ENCODE measurements around the gene ENTPD8. TPM values are rescaled to one million over a fixed set of nuclear protein-coding genes. Genes with fewer than 3 reads are reported as not detected.
A peak's percentile ranks its signal among the peaks of the same experiment; 100 is the strongest.

Gene ENTPD8
- total RNA-seq, 1 donor: under 0.01 TPM

- H3K4me3 ChIP-seq (ENCODE audit: low read depth, low read length): no peak overlapping the region
- TF ChIP-seq CTCF (IDR thresholded peaks at IDR 0.05; ENCODE audit: insufficient read depth, low read depth, low read length): no peak
- DNase-seq (ENCODE audit: low read depth): no peak
Measured at GRCh38 chr9:137480686-137481683, 39.8 kb upstream of the ENTPD8 start.

- DNase-seq (ENCODE audit: low read depth): no peak
- no peak for TF ChIP-seq CTCF (IDR thresholded peaks at IDR 0.05; ENCODE audit: insufficient read depth, low read depth, low read length)
- H3K4me3 ChIP-seq (ENCODE audit: low read depth, low read length): no peak overlapping the region
Measured at GRCh38 chr9:137479892-137480685, 38.9 kb upstream of the ENTPD8 start.

- H3K4me3 ChIP-seq (ENCODE audit: low read depth, low read length): no peak overlapping the region
- TF ChIP-seq CTCF (IDR thresholded peaks at IDR 0.05; ENCODE audit: insufficient read depth, low read depth, low read length): no peak
- DNase-seq (ENCODE audit: low read depth): peak; percentile 17
Measured at GRCh38 chr9:137478962-137479861, 38.1 kb upstream of the ENTPD8 start.

- TF ChIP-seq CTCF (IDR thresholded peaks at IDR 0.05; ENCODE audit: insufficient read depth, low read depth, low read length): no peak
- no peak overlapping the region for H3K4me3 ChIP-seq (ENCODE audit: low read depth, low read length)
- DNase-seq (ENCODE audit: low read depth): no peak
Measured at GRCh38 chr9:137478613-137478961, 37.4 kb upstream of the ENTPD8 start.

- no peak overlapping the region for H3K4me3 ChIP-seq (ENCODE audit: low read depth, low read length)
- TF ChIP-seq CTCF (IDR thresholded peaks at IDR 0.05; ENCODE audit: insufficient read depth, low read depth, low read length): no peak
- no peak for DNase-seq (ENCODE audit: low read depth)
Measured at GRCh38 chr9:137477778-137478612, 36.8 kb upstream of the ENTPD8 start.

All from fibroblast of villous mesenchyme (primary cell).